T-helper 17 cell (primary cell): ENCODE measurements around the gene EXOSC10. TPM values are rescaled to one million over a fixed set of nuclear protein-coding genes. Genes with fewer than 3 reads are reported as not detected.
"Not testable (repeated sequence)": the region's sequence is repeated elsewhere in the genome, so short reads cannot be mapped to it uniquely, and the experiment has no call there.

Experiments used
- ATAC-seq: fragments of 150-1000 bp; cut with Tn5 transposase; 2 replicates; pipeline ENCODE4 v1.10.0; 2021; ENCODE audit warnings: mild to moderate bottlenecking, moderate library complexity
- DNase-seq, 3 donors: peaks; one replicate each; pipeline versions ENCODE4 v3.0.0 to v3.0.0-alpha.2; 2020 to 2021
- H3K9me3 ChIP-seq: one replicate; pipeline ENCODE4 v1.7.0; 2013; ENCODE audit warnings: low read length, mild to moderate bottlenecking; ENCODE audit not compliant: control insufficient read depth, poor library complexity, severe bottlenecking
- H3K27ac Mint-ChIP-seq: one replicate; pipeline ENCODE4 v1.8.0; 2022; ENCODE audit warnings: mild to moderate bottlenecking, moderate library complexity, mixed read lengths
- H3K27me3 Mint-ChIP-seq: one replicate; pipeline ENCODE4 v1.8.0; 2022; ENCODE audit warnings: mixed read lengths
- H3K36me3 Mint-ChIP-seq: one replicate; pipeline ENCODE4 v1.8.0; 2022; ENCODE audit warnings: low read depth, mixed read lengths
- H3K4me1 Mint-ChIP-seq: one replicate; pipeline ENCODE4 v1.8.0; 2022; ENCODE audit warnings: mild to moderate bottlenecking, mixed read lengths
- H3K4me3 Mint-ChIP-seq: one replicate; pipeline ENCODE4 v1.8.0; 2022; ENCODE audit warnings: mild to moderate bottlenecking, moderate library complexity, mixed read lengths
- total RNA-seq, 4 donors: library from RNA in 2 of 4; stranded (reverse) in 2 of 4; gene quantifications; one replicate each; pipeline ENCODE4 v1.2.3 and lab custom pipeline; 2022 to 2026

The EXOSC10 gene
- total RNA-seq, 2 donors from 2014 or later = 73.8 to 82.7 TPM

- no peaks in the 10 kb centered on the region for H3K36me3 Mint-ChIP-seq
- no peak for DNase-seq
Observed at GRCh38 chr1:11041048-11041447, 58.6 kb downstream of the EXOSC10 start.

GRCh38 chr1:11040105-11040429, 59.6 kb downstream of the EXOSC10 start:
- not testable (repeated sequence) for DNase-seq, H3K36me3 Mint-ChIP-seq, H3K27ac Mint-ChIP-seq, H3K4me1 Mint-ChIP-seq, H3K4me3 Mint-ChIP-seq, H3K27me3 Mint-ChIP-seq, ATAC-seq, H3K9me3 ChIP-seq

More at GRCh38 chr1:11041048-11041447, 58.6 kb downstream of the EXOSC10 start:
- no peaks in the 10 kb centered on the region for H3K4me1 Mint-ChIP-seq
- no peaks in the 10 kb centered on the region for H3K9me3 ChIP-seq
- ATAC-seq = no peak
- H3K27ac Mint-ChIP-seq = no peak overlapping the region
- H3K4me3 Mint-ChIP-seq = no peak overlapping the region
- H3K27me3 Mint-ChIP-seq = peaks cover 4% of the 10 kb centered on the region

GRCh38 chr1:11039351-11040104, 60.1 kb downstream of the EXOSC10 start:
- Mint-ChIP-seq H3K4me1 (no peaks in the 10 kb centered on the region), H3K36me3 (no peaks in the 10 kb centered on the region), H3K27ac (no peak overlapping the region), H3K4me3 (no peak overlapping the region), H3K27me3 (peaks cover 4% of the 10 kb centered on the region)
- DNase-seq = no peak
- no peak for ATAC-seq
- H3K9me3 ChIP-seq = no peaks in the 10 kb centered on the region

GRCh38 chr1:11037740-11038182, 61.9 kb downstream of the EXOSC10 start:
- no peaks in the 10 kb centered on the region for H3K4me1 Mint-ChIP-seq
- H3K9me3 ChIP-seq = no peaks in the 10 kb centered on the region
- H3K27ac Mint-ChIP-seq = no peak overlapping the region
- peak; percentile 100 for ATAC-seq
- peak; percentile 76 to 89 (median 78) for DNase-seq
- H3K27me3 Mint-ChIP-seq = peaks cover 4% of the 10 kb centered on the region
- no peak overlapping the region for H3K4me3 Mint-ChIP-seq
- no peaks in the 10 kb centered on the region for H3K36me3 Mint-ChIP-seq

GRCh38 chr1:11037019-11037739, 62.5 kb downstream of the EXOSC10 start:
- not testable (repeated sequence) for DNase-seq, H3K4me1 Mint-ChIP-seq, H3K27me3 Mint-ChIP-seq, ATAC-seq, H3K4me3 Mint-ChIP-seq, H3K36me3 Mint-ChIP-seq, H3K9me3 ChIP-seq, H3K27ac Mint-ChIP-seq

- ATAC-seq (no peak), DNase-seq (no peak)
- Mint-ChIP-seq H3K4me3 (no peak overlapping the region), H3K27ac (no peak overlapping the region), H3K27me3 (no peaks in the 10 kb centered on the region), H3K36me3 (no peaks in the 10 kb centered on the region), H3K4me1 (no peaks in the 10 kb centered on the region)
- no peaks in the 10 kb centered on the region for H3K9me3 ChIP-seq
Observed at GRCh38 chr1:11031624-11032262, 67.9 kb downstream of the EXOSC10 start.

- no peaks in the 10 kb centered on the region for H3K9me3 ChIP-seq
- no peak for ATAC-seq
- no peak overlapping the region for H3K27ac Mint-ChIP-seq
Observed at GRCh38 chr1:11030865-11031264, 68.8 kb downstream of the EXOSC10 start.

GRCh38 chr1:11028018-11028417, 71.7 kb downstream of the EXOSC10 start:
- no peaks in the 10 kb centered on the region for H3K9me3 ChIP-seq
- DNase-seq (no peak), ATAC-seq (no peak)
- Mint-ChIP-seq H3K27me3 (no peaks in the 10 kb centered on the region), H3K36me3 (peaks cover 7% of the 10 kb centered on the region), H3K4me3 (peak overlapping the region; percentile 36), H3K4me1 (peaks cover 7% of the 10 kb centered on the region), H3K27ac (no peak overlapping the region)

More at GRCh38 chr1:11030865-11031264, 68.8 kb downstream of the EXOSC10 start:
- no peaks in the 10 kb centered on the region for H3K36me3 Mint-ChIP-seq
- H3K27me3 Mint-ChIP-seq = no peaks in the 10 kb centered on the region
- H3K4me3 Mint-ChIP-seq = no peak overlapping the region
- no peaks in the 10 kb centered on the region for H3K4me1 Mint-ChIP-seq
- DNase-seq = no peak

GRCh38 chr1:11027316-11027715, 72.4 kb downstream of the EXOSC10 start:
- Mint-ChIP-seq H3K27me3 (no peaks in the 10 kb centered on the region), H3K36me3 (peaks cover 8% of the 10 kb centered on the region), H3K27ac (no peak overlapping the region), H3K4me1 (peaks cover 10% of the 10 kb centered on the region), H3K4me3 (no peak overlapping the region)
- DNase-seq (no peak), ATAC-seq (no peak)
- H3K9me3 ChIP-seq = no peaks in the 10 kb centered on the region

GRCh38 chr1:11026903-11027302, 72.8 kb downstream of the EXOSC10 start:
- H3K4me3 Mint-ChIP-seq = no peak overlapping the region

GRCh38 chr1:11026052-11026451, 73.6 kb downstream of the EXOSC10 start:
- Mint-ChIP-seq H3K4me3 (peak overlapping the region; percentile 52), H3K36me3 (peaks cover 11% of the 10 kb centered on the region), H3K27me3 (no peaks in the 10 kb centered on the region), H3K4me1 (peaks cover 15% of the 10 kb centered on the region), H3K27ac (no peak overlapping the region)
- H3K9me3 ChIP-seq = no peaks in the 10 kb centered on the region
- DNase-seq = no peak
- no peak for ATAC-seq

More at GRCh38 chr1:11026903-11027302, 72.8 kb downstream of the EXOSC10 start:
- Mint-ChIP-seq H3K27me3 (no peaks in the 10 kb centered on the region), H3K4me1 (peaks cover 14% of the 10 kb centered on the region), H3K36me3 (peaks cover 10% of the 10 kb centered on the region), H3K27ac (no peak overlapping the region)
- H3K9me3 ChIP-seq = no peaks in the 10 kb centered on the region
- DNase-seq (no peak), ATAC-seq (no peak)

- H3K4me1 Mint-ChIP-seq = peaks cover 15% of the 10 kb centered on the region
- H3K9me3 ChIP-seq = no peaks in the 10 kb centered on the region
- ATAC-seq = no peak
- H3K27ac Mint-ChIP-seq = no peak overlapping the region
- H3K27me3 Mint-ChIP-seq = no peaks in the 10 kb centered on the region
- no peak for DNase-seq
- no peak overlapping the region for H3K4me3 Mint-ChIP-seq
- H3K36me3 Mint-ChIP-seq = peaks cover 11% of the 10 kb centered on the region
Observed at GRCh38 chr1:11025618-11026017, 74.1 kb downstream of the EXOSC10 start.

- H3K9me3 ChIP-seq = no peaks in the 10 kb centered on the region
- H3K27ac Mint-ChIP-seq = peak overlapping the region; percentile 51
- no peaks in the 10 kb centered on the region for H3K27me3 Mint-ChIP-seq
- H3K36me3 Mint-ChIP-seq = peaks cover 11% of the 10 kb centered on the region
- DNase-seq (no peak), ATAC-seq (no peak)
- no peak overlapping the region for H3K4me3 Mint-ChIP-seq
- H3K4me1 Mint-ChIP-seq = peaks cover 15% of the 10 kb centered on the region
Observed at GRCh38 chr1:11024874-11025203, 74.8 kb downstream of the EXOSC10 start.
